IMR-90 (cell line): Measurements from ENCODE around the gene TMEM204. TPM values are rescaled to one million over a fixed set of nuclear protein-coding genes. Genes with fewer than 3 reads are reported as not detected.
A peak's percentile ranks its signal among the peaks of the same experiment; 100 is the strongest.

Experiments used
- ATAC-seq: fragments of 200-7000 bp; cut with Tn5 transposase; 2 replicates; pipeline ENCODE4 v1.9.1; 2020; ENCODE audit warnings: low read depth, mild to moderate bottlenecking, moderate library complexity
- BruUV-seq: library from RNA; stranded (reverse); fragments of 400-500 nt; replicated peaks from 2 replicates; lab custom pipeline; 2021; lab: Mats Ljungman, UMichigan
- CTCF ChIA-PET: fragments of 300-600 bp; formaldehyde crosslinking; extraction: SDS; loops from one replicate; lab custom pipeline; 2021; ENCODE audit warnings: antibody characterized with exemption; lab: Yijun Ruan, JAX
- POLR2A ChIA-PET: fragments of 300-600 bp; sonication (Branson Sonifier 250); formaldehyde crosslinking; loops from one replicate; lab custom pipeline; 2022; ENCODE audit warnings: antibody characterized with exemption; ENCODE audit not compliant: unreplicated experiment; lab: Charles Lee
- DNase-seq: peaks from one replicate; pipeline ENCODE4 v3.0.0; 2013
- H2AFZ ChIP-seq: replicated peaks from 2 replicates; pipeline ENCODE3; 2013; ENCODE audit warnings: low read length, mild to moderate bottlenecking; ENCODE audit not compliant: poor library complexity
- H2AK5ac ChIP-seq: 2 replicates; pipeline ENCODE4 v1.6.1; 2013; ENCODE audit warnings: low read depth, low read length, inconsistent platforms
- H2AK9ac ChIP-seq: replicated peaks from 2 replicates; pipeline ENCODE3; 2013; ENCODE audit warnings: mild to moderate bottlenecking, low read depth, low read length, moderate library complexity; ENCODE audit not compliant: poor library complexity
- H2BK120ac ChIP-seq: 2 replicates; pipeline ENCODE4 v1.6.1; 2013; ENCODE audit warnings: low read depth, low read length, inconsistent platforms
- H2BK15ac ChIP-seq: 3 replicates; pipeline ENCODE4 v1.6.1; 2013; ENCODE audit warnings: low read depth, low read length, inconsistent platforms
- H2BK20ac ChIP-seq: 2 replicates; pipeline ENCODE4 v1.6.1; 2013; ENCODE audit warnings: low read depth, mild to moderate bottlenecking, inconsistent platforms, low read length, moderate library complexity
- H2BK5ac ChIP-seq: 2 replicates; pipeline ENCODE4 v1.6.1; 2013; ENCODE audit warnings: mild to moderate bottlenecking, low read depth, low read length, inconsistent platforms; ENCODE audit not compliant: poor library complexity, severe bottlenecking
- H3K14ac ChIP-seq: replicated peaks from 2 replicates; pipeline ENCODE4 v1.6.1; 2013; ENCODE audit warnings: low read depth, low read length, inconsistent platforms
- H3K18ac ChIP-seq: 2 replicates; pipeline ENCODE4 v1.6.1; 2013; ENCODE audit warnings: low read depth, low read length, control low read depth
- H3K23ac ChIP-seq: 2 replicates; pipeline ENCODE4 v1.6.1; 2013; ENCODE audit warnings: low read depth, low read length, inconsistent platforms
- H3K27ac ChIP-seq: 2 replicates; pipeline ENCODE4 v1.5.1; 2013; ENCODE audit warnings: mild to moderate bottlenecking, control low read depth, low read length; ENCODE audit not compliant: insufficient read depth
- H3K27me3 ChIP-seq: 2 replicates; pipeline ENCODE4 v1.6.1; 2013; ENCODE audit warnings: low read length; ENCODE audit not compliant: control insufficient read depth, insufficient read depth
- H3K36me3 ChIP-seq: 2 replicates; pipeline ENCODE4 v1.6.1; 2013; ENCODE audit warnings: low read length, mixed read lengths; ENCODE audit not compliant: control insufficient read depth, insufficient read depth
- H3K4ac ChIP-seq: 2 replicates; pipeline ENCODE4 v1.6.1; 2013; ENCODE audit warnings: low read depth, low read length, inconsistent platforms
- H3K4me1 ChIP-seq: 2 replicates; pipeline ENCODE4 v1.6.1; 2013; ENCODE audit warnings: low read length, mixed read lengths; ENCODE audit not compliant: control insufficient read depth, insufficient read depth
- H3K4me2 ChIP-seq: 2 replicates; pipeline ENCODE4 v1.6.1; 2013; ENCODE audit warnings: low read depth, mild to moderate bottlenecking, control low read depth, low read length, moderate library complexity
- H3K4me3 ChIP-seq: 2 replicates; pipeline ENCODE4 v1.5.1; 2013; ENCODE audit warnings: low read depth, mild to moderate bottlenecking, control low read depth, low read length, moderate library complexity; ENCODE audit not compliant: insufficient read depth
- H3K56ac ChIP-seq: 2 replicates; pipeline ENCODE4 v1.6.1; 2013; ENCODE audit warnings: low read length, inconsistent platforms; ENCODE audit not compliant: insufficient read depth; ENCODE audit errors: extremely low read depth
- H3K79me1 ChIP-seq, 2 experiments: 2 replicates each; pipeline ENCODE4 v1.6.1; 2013; ENCODE audit warnings: low read length in 2 of 2, inconsistent platforms in 1 of 2, low read depth in 1 of 2
- H3K9ac ChIP-seq: 2 replicates; pipeline ENCODE4 v1.6.1; 2013; ENCODE audit warnings: low read depth, low read length, control low read depth
- H3K9me1 ChIP-seq: 2 replicates; pipeline ENCODE4 v1.6.1; 2013; ENCODE audit warnings: low read length, inconsistent platforms; ENCODE audit not compliant: insufficient read depth
- H3K9me3 ChIP-seq: 2 replicates; pipeline ENCODE4 v1.6.1; 2013; ENCODE audit warnings: low read length; ENCODE audit not compliant: control insufficient read depth, insufficient read depth
- H4K20me1 ChIP-seq: 2 replicates; pipeline ENCODE4 v1.6.1; 2013; ENCODE audit warnings: low read length, inconsistent platforms; ENCODE audit not compliant: insufficient read depth
- H4K5ac ChIP-seq: 2 replicates; pipeline ENCODE4 v1.6.1; 2013; ENCODE audit warnings: mild to moderate bottlenecking, low read depth, low read length, control low read depth
- H4K8ac ChIP-seq, 2 experiments: 2 replicates each; pipeline ENCODE4 v1.6.1; 2013; ENCODE audit warnings: low read depth in 2 of 2, low read length in 2 of 2, control low read depth in 1 of 2, inconsistent platforms in 1 of 2
- H4K91ac ChIP-seq: 2 replicates; pipeline ENCODE4 v1.6.1; 2013; ENCODE audit warnings: low read depth, low read length, inconsistent platforms; ENCODE audit not compliant: insufficient read depth
- CEBPB ChIP-seq: IDR thresholded peaks from 2 replicates; pipeline ENCODE4 v1.6.1; 2012; ENCODE audit warnings: low read depth, low read length, improper control_type of control experiment
- MAFK ChIP-seq: IDR thresholded peaks from 2 replicates; pipeline ENCODE4 v1.6.1; 2012; ENCODE audit warnings: low read depth, low read length, improper control_type of control experiment
- MAZ ChIP-seq: IDR thresholded peaks from 2 replicates; pipeline ENCODE4 v1.6.1; 2012; ENCODE audit warnings: low read depth, mild to moderate bottlenecking, low read length, improper control_type of control experiment, moderate library complexity, borderline replicate concordance
- MXI1 ChIP-seq: IDR thresholded peaks from 2 replicates; pipeline ENCODE4 v1.6.1; 2012; ENCODE audit warnings: low read depth, mild to moderate bottlenecking, low read length, moderate library complexity, borderline replicate concordance
- NFE2L2 ChIP-seq: fragments of 150-350 bp; IDR thresholded peaks from 2 replicates; pipeline ENCODE4 v1.6.1; 2016; ENCODE audit warnings: low read depth, mild to moderate bottlenecking, low read length
- POLR2A ChIP-seq: IDR thresholded peaks from 2 replicates; pipeline ENCODE4 v1.6.1; 2012; ENCODE audit warnings: mild to moderate bottlenecking, low read depth, low read length
- RAD21 ChIP-seq: IDR thresholded peaks from 2 replicates; pipeline ENCODE4 v1.6.1; 2012; ENCODE audit warnings: low read length, improper control_type of control experiment
- RCOR1 ChIP-seq: IDR thresholded peaks from 2 replicates; pipeline ENCODE4 v1.6.1; 2012; ENCODE audit warnings: mild to moderate bottlenecking, low read length, improper control_type of control experiment; ENCODE audit not compliant: insufficient replicate concordance
- WGBS, 2 experiments: methylation state at CpG; one replicate each; pipeline versions ENCODE4 v1.1.5 to v1.1.7; 2013; ENCODE audit warnings: missing lambda C conversion rate in 2 of 2; ENCODE audit not compliant: insufficient read length in 1 of 2; ENCODE audit errors: extremely low coverage in 2 of 2; 5-methylcytosine and 5-hydroxymethylcytosine counted together
- dilution Hi-C: fragments of 300-500 bp; cut with HindIII; formaldehyde crosslinking; loops from one replicate; pipeline ENCODE4 v1.14.3; 2018; ENCODE audit warnings: low sequenced_read_pairs; ENCODE audit not compliant: unreplicated experiment
- in situ Hi-C: fragments of 300-500 bp; cut with MboI; formaldehyde crosslinking; loops from 3 replicates; pipeline ENCODE4 v1.14.3; 2019; ENCODE audit warnings: low sequenced_read_pairs, inconsistent platforms, mixed read lengths
- intact Hi-C: fragments of 100-400 bp; cut with micrococcal nuclease; formaldehyde crosslinking; loops from 2 replicates; pipeline ENCODE4 v1.10.0; 2022
- polyA plus RNA-seq, 3 experiments: library from polyadenylated mRNA; depleted of rRNA; stranded (reverse); fragments of >200 nt; gene quantifications; 2 replicates each; pipeline ENCODE4 v1.2.3, GENCODE V29; 2012; ENCODE audit warnings: low replicate concordance in 1 of 3
- total RNA-seq: library from RNA; depleted of rRNA; stranded (reverse); fragments of >200 nt; gene quantifications from 2 replicates; pipeline ENCODE4 v1.2.3, GENCODE V29; 2012
- TF ChIP-seq, protein P1 (sequence below): fragments of 150-350 bp; IDR thresholded peaks from 2 replicates; pipeline ENCODE4 v1.6.1; 2016; ENCODE audit warnings: low read depth, mild to moderate bottlenecking, low read length, moderate library complexity, borderline replicate concordance

The TMEM204 gene
- total and polyA plus RNA-seq, 2 of the 4 experiments (the other 2 are of a cell fraction): 7.0 to 12.3 TPM

DNA sequence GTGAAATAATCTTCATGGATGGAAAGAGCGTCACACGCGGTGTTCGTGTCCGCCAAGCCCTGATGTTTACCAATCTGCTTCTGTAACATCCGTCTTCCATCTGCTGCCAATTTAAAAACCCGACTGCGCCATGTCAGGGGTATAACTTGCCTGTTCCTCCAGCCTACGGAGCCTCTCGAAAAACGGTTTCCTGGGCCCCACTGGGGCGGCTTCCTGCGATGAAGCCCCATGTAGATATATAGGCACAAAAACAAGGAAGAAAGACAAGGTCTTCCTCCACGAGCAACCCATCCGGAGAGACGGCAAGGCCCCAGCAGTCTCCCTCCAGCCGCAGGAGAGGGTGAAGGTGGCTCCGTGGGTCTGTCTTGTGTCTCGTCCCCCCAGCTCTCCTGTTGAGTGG lies 44.8 kb upstream of the TMEM204 start, which contains the start of gene PTX4:
PTX4 (minus strand) TSS at position 326 of the 400 bp plus-strand sequence; CDS start at position 291, 35 bp downstream.
- BruUV-seq: no TSS peak
- Histone ChIP-seq H4K91ac (no peak within 1 kb of the TSS), H3K4me1 (peaks cover 4% of the 10 kb centered on the region), H4K8ac (no peak within 1 kb of the TSS), H3K9ac (no peak within 1 kb of the TSS), H3K9me3 (no peaks in the 10 kb centered on the region), H3K4me2 (no peak within 1 kb of the TSS), H3K4me3 (no peak within 1 kb of the TSS), H3K36me3 (no peaks in the 10 kb centered on the region), H3K9me1 (peaks cover 7% of the 10 kb centered on the region), H2AK9ac (no peak within 1 kb of the TSS), H3K27ac (no peak within 1 kb of the TSS), H3K4ac (no peak within 1 kb of the TSS), H3K79me1 (peaks cover 0 to 9% of the 10 kb centered on the region in 2 experiments; a peak in 2 of 4 replicates), H2AK5ac (no peak within 1 kb of the TSS), H4K20me1 (no peaks in the 10 kb centered on the region), H2AFZ (peak within 1 kb of the TSS; percentile 58), H4K5ac (no peak within 1 kb of the TSS), H3K23ac (no peak within 1 kb of the TSS), H2BK15ac (no peak within 1 kb of the TSS), H3K14ac (no peak within 1 kb of the TSS), H3K18ac (no peak within 1 kb of the TSS), H2BK20ac (no peak within 1 kb of the TSS), H3K56ac (no peak within 1 kb of the TSS), H2BK5ac (no peak within 1 kb of the TSS), H3K27me3 (peaks cover 3% of the 10 kb centered on the region; the same call in 1 of the 2 replicates), H2BK120ac (no peak within 1 kb of the TSS)
- in situ Hi-C loops (no loop called here), intact Hi-C loops (no loop called here), dilution Hi-C loops (no loop called here)
- ChIA-PET POLR2A (no interaction called here), CTCF (no interaction called here)
- TF ChIP-seq CEBPB: no peak
- TF ChIP-seq NFE2L2: no peak
- TF ChIP-seq POLR2A: no peak
- no peak for TF ChIP-seq RCOR1
- TF ChIP-seq RAD21: no peak
- TF ChIP-seq, protein P1, sequence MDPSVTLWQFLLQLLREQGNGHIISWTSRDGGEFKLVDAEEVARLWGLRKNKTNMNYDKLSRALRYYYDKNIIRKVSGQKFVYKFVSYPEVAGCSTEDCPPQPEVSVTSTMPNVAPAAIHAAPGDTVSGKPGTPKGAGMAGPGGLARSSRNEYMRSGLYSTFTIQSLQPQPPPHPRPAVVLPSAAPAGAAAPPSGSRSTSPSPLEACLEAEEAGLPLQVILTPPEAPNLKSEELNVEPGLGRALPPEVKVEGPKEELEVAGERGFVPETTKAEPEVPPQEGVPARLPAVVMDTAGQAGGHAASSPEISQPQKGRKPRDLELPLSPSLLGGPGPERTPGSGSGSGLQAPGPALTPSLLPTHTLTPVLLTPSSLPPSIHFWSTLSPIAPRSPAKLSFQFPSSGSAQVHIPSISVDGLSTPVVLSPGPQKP: no peak
- TF ChIP-seq MAFK: no peak
- TF ChIP-seq MXI1: no peak
- no peak for TF ChIP-seq MAZ
- DNase-seq (no peak), ATAC-seq (no peak)
- 81% methylated on average over 9 of the region's 19 CpGs; no CpG with 5 or more reads in 1 of the 2 experiments for WGBS, 2 experiments
